Suprapubic skin (tissue), 4 donors: ENCODE measurements around the gene SHC3. TPM values are rescaled to one million over a fixed set of nuclear protein-coding genes. Genes with fewer than 3 reads are reported as not detected.

Source experiments
- DNase-seq, 2 donors: peaks; one replicate each; pipeline ENCODE4 v3.0.0-alpha.2; 2019; ENCODE audit warnings: low spot score in 2 of 2
- H3K27ac ChIP-seq: fragments of 200-600 bp; sonication (generic); one replicate; pipeline ENCODE4 v1.5.1; 2019
- H3K27me3 ChIP-seq: fragments of 200-600 bp; sonication (generic); one replicate; pipeline ENCODE4 v1.5.1; 2019
- H3K36me3 ChIP-seq: fragments of 200-600 bp; sonication (generic); one replicate; pipeline ENCODE4 v1.5.1; 2019
- H3K4me1 ChIP-seq: fragments of 200-600 bp; sonication (generic); one replicate; pipeline ENCODE4 v1.5.1; 2019
- H3K4me3 ChIP-seq: fragments of 200-600 bp; sonication (generic); one replicate; pipeline ENCODE4 v1.5.1; 2019; ENCODE audit warnings: mild to moderate bottlenecking
- H3K9me3 ChIP-seq: fragments of 200-600 bp; sonication (generic); one replicate; pipeline ENCODE4 v1.5.1; 2019
- EP300 ChIP-seq: sonication (generic); formaldehyde crosslinking; IDR thresholded peaks from one replicate; pipeline ENCODE4 v1.6.1; 2017; ENCODE audit warnings: antibody characterized with exemption
- POLR2A ChIP-seq, 2 donors: fragments of 450-650 bp; IDR thresholded peaks; one replicate each; pipeline ENCODE4 v1.6.1; 2017; ENCODE audit warnings: antibody characterized with exemption in 2 of 2, mild to moderate bottlenecking in 2 of 2, moderate library complexity in 2 of 2
- POLR2AphosphoS5 ChIP-seq, 3 donors: sonication (generic); formaldehyde crosslinking; IDR thresholded peaks; one replicate each; pipeline ENCODE4 v1.6.1; 2017; ENCODE audit warnings: antibody characterized with exemption in 3 of 3
- WGBS: methylation state at CpG from one replicate; pipeline ENCODE4 v1.1.5; 2018; 5-methylcytosine and 5-hydroxymethylcytosine counted together
- total RNA-seq, 4 donors: library from RNA; depleted of rRNA; stranded (reverse); fragments of >200 nt; gene quantifications; one replicate each; pipeline ENCODE4 v1.1.0, GENCODE V29; 2016
- TF ChIP-seq, protein P1 (sequence below), 2 donors: fragments of 200-600 bp in 1 of 2; fragments of 450-650 bp in 1 of 2; sonication (generic) in 1 of 2; IDR thresholded peaks; one replicate each; pipeline ENCODE4 v1.5.1; 2016 to 2019; ENCODE audit warnings: antibody characterized with exemption in 2 of 2, mild to moderate bottlenecking in 1 of 2, moderate library complexity in 1 of 2

SHC3 gene
- total RNA-seq, 4 donors from 2014 or later, result 1.7 to 6.0 (median 3.2) TPM

DNA sequence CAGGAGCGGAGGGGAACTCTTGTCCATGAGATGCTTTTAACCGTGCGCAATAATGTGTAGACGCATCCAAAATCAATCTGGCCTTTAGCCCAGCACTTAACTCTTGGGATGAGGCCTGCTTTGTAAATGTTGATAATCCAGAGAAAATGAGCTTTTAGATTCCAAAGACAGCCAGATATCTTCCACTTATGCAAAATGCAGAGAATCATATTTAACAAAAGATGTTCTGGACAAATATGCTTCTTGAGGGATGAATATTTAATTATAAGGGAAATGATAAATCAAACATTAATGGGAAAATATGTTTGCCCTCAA, 181.7 kb downstream of the SHC3 start:
- no peaks in the 10 kb centered on the region for H3K9me3 ChIP-seq
- peaks cover 37% of the 10 kb centered on the region for H3K4me1 ChIP-seq
- H3K27ac ChIP-seq, result no peak overlapping the region
- no peak for TF ChIP-seq POLR2AphosphoS5 (IDR thresholded peaks at IDR 0.05)
- TF ChIP-seq EP300, result no peak
- TF ChIP-seq, protein P1, sequence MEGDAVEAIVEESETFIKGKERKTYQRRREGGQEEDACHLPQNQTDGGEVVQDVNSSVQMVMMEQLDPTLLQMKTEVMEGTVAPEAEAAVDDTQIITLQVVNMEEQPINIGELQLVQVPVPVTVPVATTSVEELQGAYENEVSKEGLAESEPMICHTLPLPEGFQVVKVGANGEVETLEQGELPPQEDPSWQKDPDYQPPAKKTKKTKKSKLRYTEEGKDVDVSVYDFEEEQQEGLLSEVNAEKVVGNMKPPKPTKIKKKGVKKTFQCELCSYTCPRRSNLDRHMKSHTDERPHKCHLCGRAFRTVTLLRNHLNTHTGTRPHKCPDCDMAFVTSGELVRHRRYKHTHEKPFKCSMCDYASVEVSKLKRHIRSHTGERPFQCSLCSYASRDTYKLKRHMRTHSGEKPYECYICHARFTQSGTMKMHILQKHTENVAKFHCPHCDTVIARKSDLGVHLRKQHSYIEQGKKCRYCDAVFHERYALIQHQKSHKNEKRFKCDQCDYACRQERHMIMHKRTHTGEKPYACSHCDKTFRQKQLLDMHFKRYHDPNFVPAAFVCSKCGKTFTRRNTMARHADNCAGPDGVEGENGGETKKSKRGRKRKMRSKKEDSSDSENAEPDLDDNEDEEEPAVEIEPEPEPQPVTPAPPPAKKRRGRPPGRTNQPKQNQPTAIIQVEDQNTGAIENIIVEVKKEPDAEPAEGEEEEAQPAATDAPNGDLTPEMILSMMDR (IDR thresholded peaks at IDR 0.05), result no peak
- TF ChIP-seq POLR2A (IDR thresholded peaks at IDR 0.05), result no peak
- H3K27me3 ChIP-seq, result peaks cover 10% of the 10 kb centered on the region
- no peaks in the 10 kb centered on the region for H3K36me3 ChIP-seq
- H3K4me3 ChIP-seq, result no peak overlapping the region
- no peak for DNase-seq
- 79% methylated on average over 3 of the region's 4 CpGs for WGBS

DNA sequence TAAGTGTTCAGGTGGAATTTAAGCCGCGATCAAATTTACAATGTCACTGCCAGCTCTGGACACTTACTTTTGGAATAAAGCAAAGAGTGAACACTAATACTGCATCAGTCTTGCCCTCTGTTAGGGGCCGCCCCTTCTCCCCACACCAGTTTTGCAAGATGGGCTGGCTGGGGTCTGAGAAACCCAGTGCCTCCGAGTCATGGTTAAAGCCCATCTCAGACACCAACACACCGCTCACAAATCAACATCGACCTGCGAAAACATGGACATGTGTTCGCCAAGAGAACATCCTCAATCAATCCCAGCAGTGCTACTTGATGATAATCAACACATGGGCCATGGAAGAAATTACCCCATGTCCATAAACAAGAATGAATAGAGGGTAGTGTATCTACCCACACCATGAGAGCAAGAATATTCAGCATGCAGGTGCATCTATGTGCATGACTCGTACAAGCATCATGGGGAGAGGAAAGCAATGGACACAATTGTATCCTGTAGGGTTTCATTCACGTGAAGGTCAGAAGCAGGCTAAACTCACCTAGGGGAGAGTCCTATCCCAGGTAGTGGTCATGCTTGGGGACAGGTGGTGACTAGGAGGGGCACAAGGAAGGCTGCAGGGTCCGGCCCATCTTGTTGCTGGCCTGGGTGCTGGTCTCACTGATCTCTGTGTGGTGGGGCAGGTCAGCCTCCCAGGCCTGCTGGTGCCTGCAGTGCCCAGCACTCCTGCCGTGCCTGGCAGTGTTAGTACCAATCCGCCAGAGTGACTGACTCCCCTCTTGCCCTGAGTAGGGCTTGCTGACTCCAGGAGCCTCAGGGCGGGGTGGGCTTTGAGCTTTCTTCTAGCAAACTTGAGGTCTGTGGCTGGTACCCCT, 182.3 kb downstream of the SHC3 start:
- H3K4me3 ChIP-seq, result no peak overlapping the region
- H3K4me1 ChIP-seq, result peaks cover 37% of the 10 kb centered on the region
- H3K27me3 ChIP-seq, result peaks cover 16% of the 10 kb centered on the region
- DNase-seq, result no peak
- H3K36me3 ChIP-seq, result no peaks in the 10 kb centered on the region
- no peak for TF ChIP-seq POLR2AphosphoS5 (IDR thresholded peaks at IDR 0.05)
- no peak for TF ChIP-seq EP300
- TF ChIP-seq POLR2A (IDR thresholded peaks at IDR 0.05), result no peak
- TF ChIP-seq, protein P1 (IDR thresholded peaks at IDR 0.05), result no peak
- 95% methylated on average over 11 of the region's 14 CpGs for WGBS
- H3K27ac ChIP-seq, result no peak overlapping the region
- H3K9me3 ChIP-seq, result no peaks in the 10 kb centered on the region

DNA sequence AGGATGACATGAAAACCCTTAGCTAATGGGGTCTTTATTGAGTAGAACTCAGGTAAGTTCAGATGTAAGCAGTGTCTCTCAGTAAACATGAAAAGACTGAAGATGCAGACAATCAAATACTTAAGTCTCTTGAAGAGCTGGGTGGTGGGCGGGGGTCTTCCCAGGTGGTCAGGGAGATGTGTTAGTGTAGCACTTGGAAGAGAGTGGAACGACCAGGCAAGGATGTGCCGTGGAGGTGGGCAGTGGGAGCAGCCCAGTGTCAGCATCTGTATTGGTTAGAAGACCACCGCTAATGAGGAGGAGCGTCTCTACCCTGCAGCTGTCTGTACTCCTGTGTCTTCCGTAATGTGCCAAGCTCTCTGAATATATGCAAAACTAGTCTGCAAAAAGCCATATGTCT, 183.0 kb downstream of the SHC3 start:
- Histone ChIP-seq H3K4me1 (peaks cover 37% of the 10 kb centered on the region), H3K36me3 (no peaks in the 10 kb centered on the region), H3K9me3 (no peaks in the 10 kb centered on the region), H3K4me3 (no peak overlapping the region), H3K27ac (no peak overlapping the region), H3K27me3 (peaks cover 21% of the 10 kb centered on the region)
- TF ChIP-seq, protein P1 (IDR thresholded peaks at IDR 0.05), result no peak
- TF ChIP-seq POLR2A (IDR thresholded peaks at IDR 0.05) (no peak), EP300 (no peak), POLR2AphosphoS5 (IDR thresholded peaks at IDR 0.05) (no peak)
- DNase-seq, result no peak
- 87% methylated on average over 6 of the region's 6 CpGs for WGBS

DNA sequence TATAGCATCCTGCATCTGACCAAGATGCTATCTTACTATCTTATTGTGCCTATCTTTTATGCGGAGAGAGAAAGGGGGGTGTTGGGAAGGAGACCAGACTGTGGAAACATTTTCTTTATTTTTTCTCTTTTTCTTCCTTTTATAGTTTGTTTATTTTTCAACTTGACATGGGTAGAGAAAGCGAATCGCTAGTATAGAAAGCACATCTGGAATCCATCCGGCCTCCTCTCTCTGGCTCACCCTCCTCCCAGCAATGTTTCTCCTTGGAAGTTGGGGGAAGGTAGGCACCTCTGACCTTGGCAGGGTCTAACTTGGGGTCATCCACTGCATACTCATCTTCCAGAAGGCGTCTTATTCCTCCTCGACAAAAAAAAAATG, 183.4 kb downstream of the SHC3 start:
- no peaks in the 10 kb centered on the region for H3K36me3 ChIP-seq
- TF ChIP-seq, protein P1 (IDR thresholded peaks at IDR 0.05), result no peak
- TF ChIP-seq POLR2AphosphoS5 (IDR thresholded peaks at IDR 0.05) (no peak), POLR2A (IDR thresholded peaks at IDR 0.05) (no peak), EP300 (no peak)
- H3K27ac ChIP-seq, result no peak overlapping the region
- H3K4me3 ChIP-seq, result no peak overlapping the region
- H3K4me1 ChIP-seq, result peaks cover 39% of the 10 kb centered on the region
- H3K9me3 ChIP-seq, result no peaks in the 10 kb centered on the region
- DNase-seq, result no peak
- 70% methylated on average over 6 of the region's 6 CpGs for WGBS
- peaks cover 22% of the 10 kb centered on the region for H3K27me3 ChIP-seq

DNA sequence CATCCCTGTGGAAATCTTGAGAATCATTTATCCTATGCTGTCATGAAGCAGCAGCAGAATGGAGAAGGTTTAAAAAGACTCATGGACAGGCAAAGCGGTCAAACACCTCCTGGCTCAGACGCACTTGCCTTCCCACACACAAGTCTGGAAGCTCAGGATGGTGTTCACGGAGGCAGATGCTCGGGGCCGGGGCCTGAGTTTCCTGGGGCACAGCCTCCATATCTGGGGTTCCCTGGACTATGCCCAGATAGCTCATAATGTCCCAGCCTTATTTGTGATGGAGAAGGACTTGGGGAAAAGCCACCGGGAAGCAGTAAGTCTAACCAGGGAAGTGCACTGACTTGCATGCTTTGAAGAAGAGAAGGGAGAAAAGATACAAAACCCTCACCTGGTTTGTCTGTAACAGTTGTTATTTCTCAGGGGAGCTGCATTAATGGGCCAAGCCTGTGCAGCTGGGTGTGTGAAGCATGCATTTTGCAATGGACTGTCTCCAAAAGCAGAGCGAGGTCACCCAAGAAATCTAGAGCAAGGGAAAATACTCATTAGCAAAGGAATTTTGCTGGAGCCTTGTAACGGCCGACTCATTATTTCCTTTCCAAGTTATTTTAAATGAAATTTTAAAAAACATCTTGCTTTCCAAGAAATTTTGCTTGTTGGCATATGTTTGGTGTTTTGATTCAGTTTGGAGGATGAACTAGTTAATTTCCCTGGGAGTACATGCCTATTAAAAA, 184.0 kb downstream of the SHC3 start:
- no peak for DNase-seq
- Histone ChIP-seq H3K9me3 (no peaks in the 10 kb centered on the region), H3K4me1 (peaks cover 42% of the 10 kb centered on the region), H3K36me3 (no peaks in the 10 kb centered on the region), H3K27ac (no peak overlapping the region), H3K27me3 (peaks cover 22% of the 10 kb centered on the region), H3K4me3 (no peak overlapping the region)
- TF ChIP-seq POLR2A (IDR thresholded peaks at IDR 0.05), result no peak
- TF ChIP-seq POLR2AphosphoS5 (IDR thresholded peaks at IDR 0.05), result no peak
- no peak for TF ChIP-seq EP300
- TF ChIP-seq, protein P1 (IDR thresholded peaks at IDR 0.05), result no peak
- 65% methylated on average over 9 of the region's 9 CpGs for WGBS
